GM19467 (cell line): ENCODE results near the gene BTBD3.

Source experiments
- ATAC-seq: cut with Tn5 transposase; IDR thresholded peaks from one replicate; pipeline ENCODE4 v1.9.1; 2021; ENCODE audit warnings: mild to moderate bottlenecking, moderate library complexity; ENCODE audit not compliant: unreplicated experiment

Gene BTBD3

DNA sequence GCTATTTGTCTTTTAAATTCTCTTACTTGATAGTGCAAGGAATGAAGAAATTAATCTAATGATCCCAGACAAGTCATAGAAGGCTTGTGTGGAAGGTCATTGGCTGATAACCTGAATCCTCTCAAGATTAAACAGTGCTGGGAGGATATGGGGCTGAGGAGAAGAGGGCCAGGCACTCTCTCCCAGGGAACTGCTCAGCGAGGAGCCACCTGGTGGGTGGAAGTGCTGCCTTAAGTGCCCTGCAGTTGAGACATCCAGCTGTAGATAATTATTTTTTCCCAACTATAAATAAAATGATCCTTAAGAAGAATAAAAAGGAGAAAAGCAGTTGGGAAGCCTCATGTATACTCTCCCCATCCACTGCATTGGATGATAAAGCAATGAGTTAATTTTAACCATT lies 47.9 kb downstream of the BTBD3 start:
- no peak for ATAC-seq

DNA sequence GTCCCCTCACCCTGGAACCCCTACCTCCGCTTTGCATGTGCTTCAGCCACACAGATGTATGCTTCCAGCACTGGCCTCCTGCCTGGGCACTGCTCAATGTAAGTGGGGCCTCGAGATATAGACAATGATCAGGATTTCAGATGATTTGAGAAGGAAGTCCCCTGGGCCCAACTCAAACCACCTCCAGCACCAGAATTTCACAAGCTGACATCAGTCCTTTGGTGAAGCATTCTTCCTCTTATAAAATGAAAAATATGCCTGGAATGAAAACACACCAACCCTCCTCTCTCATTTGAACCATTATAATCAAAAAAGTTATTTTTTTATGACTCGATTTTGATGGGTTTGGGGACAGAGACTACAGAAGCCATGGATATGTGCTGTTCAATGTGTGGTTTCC lies 48.5 kb downstream of the BTBD3 start:
- no peak for ATAC-seq

DNA sequence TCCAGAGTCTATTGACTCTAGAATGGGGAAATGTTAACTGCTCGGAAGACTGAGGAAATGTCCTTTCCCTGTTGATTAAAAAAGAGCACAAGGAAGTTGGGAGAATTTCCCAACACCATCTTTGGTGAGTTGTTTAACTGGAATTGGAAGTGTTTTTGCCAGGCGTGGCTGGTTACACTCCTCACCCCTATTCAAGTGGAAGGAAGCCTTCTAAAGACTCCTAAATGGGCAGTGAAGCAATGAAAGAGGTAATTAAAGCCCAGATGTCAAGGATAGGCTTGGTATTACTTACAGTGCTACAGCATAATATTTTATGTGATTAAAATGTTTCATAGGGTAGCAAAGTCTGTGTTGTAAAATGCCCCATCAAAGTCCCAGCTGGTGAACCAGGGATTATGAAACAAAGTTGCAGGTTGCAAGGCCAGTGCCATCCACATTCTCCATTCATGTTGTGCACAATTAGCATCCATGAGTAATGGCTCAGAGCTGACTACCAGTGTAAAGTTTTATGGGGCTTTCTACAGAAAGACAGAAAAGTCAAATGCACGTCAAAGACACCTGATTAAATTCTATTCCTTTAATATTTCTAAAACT lies 52.6 kb downstream of the BTBD3 start:
- ATAC-seq, result no peak

DNA sequence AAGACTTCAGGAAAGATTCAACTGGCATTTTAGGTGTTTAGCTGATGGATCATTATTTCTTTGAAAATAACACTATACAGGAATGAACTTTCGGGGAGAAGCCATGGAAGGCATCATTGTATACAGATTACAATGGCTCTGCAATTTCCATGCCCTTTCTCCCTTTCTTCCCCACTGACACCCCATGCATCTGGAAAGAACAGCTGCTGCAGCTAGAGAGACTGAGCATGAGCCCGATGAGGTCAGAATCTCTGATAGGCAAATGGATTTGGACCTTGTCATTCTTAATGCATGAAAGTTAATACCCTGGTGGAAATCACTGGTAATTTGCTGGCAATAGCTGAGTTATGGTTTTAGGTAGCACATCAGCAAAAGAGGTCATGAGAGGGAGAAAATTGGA lies 54.8 kb downstream of the BTBD3 start:
- no peak for ATAC-seq
